MV-4-11 (cell line): ENCODE measurements around the gene VAMP8.
A peak's percentile ranks its signal among the peaks of the same experiment; 100 is the strongest.

Experiments used
- DNase-seq: peaks from one replicate; lab custom pipeline; 2025; lab: John Stamatoyannopoulos, UW

Gene VAMP8

DNA sequence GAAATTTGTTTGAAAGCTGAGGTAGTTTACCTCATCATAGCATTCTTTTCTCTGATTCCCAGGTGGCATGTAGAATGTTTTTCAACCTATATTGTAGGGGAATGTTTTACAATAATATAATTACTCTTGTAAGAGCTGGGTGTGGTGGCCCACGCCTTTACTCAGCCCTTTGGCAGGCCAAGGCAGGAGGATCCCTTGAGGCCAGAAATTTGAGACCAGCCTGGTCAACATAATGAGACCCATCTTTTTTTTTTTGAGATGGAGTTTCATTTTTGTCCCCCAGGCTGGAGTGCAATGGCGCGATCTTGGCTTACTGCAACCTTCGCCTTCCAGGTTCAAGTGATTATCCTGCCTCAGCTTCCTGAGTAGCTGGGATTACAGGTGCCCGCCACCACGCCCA, 42.2 kb downstream of the VAMP8 start:
- no peak for DNase-seq

DNA sequence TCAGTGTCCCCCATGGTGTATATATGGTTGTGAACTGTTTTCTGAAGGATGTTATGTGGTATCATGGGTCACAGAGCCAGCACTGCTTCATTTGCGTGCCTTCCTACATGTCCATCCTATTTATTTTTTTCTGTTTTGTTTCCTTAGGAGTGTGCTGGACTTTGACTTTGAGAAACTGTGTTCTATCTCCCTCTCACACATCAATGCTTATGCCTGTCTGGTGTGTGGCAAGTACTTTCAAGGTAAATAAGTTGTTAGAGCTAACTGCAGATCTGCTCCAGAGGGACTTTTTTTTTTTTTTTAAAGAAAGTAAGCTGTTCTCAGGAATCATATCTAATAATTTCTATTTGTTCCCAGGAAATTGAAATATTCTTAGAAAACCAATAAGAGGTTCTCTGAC, 44.0 kb downstream of the VAMP8 start:
- DNase-seq: no peak

DNA sequence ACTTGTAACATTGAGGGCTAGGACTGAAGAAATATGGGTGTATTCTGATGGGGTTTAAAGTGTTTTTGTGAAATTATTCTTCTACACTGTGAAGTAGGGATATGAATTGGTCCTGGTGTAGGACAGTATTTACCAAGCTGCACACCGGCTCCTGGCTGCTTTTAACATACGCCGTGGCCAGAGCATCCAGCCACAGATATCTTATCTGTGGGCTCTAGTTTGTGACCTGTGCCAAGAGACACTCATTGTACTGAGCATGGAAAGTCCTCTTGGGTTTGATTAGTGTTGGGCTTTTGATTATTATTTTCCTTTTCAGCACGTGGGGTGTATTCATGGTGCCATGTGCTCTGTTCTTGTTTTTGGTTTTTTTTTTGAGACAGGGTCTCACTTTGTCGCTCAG, 46.6 kb downstream of the VAMP8 start:
- no peak for DNase-seq

DNA sequence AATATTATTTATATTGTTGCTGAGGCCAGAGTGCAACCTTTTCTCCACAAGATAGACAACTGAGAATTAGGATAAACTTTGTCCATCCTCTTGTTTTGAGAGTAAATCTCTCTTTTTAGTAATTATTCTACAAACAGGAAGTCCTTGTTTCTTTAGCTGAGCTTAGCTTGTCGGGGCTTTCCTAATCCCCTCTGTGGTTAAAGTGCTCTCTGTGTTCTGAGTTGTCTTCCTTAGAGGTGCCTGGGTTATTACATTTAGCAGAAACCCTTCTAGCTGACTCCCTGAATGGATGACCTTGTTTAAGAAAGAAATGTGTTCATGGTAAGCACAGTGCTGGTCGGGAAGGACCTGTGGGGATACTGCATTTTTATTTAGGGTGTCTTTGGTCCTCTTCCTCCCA, 51.3 kb downstream of the VAMP8 start:
- DNase-seq: peak; percentile 73

DNA sequence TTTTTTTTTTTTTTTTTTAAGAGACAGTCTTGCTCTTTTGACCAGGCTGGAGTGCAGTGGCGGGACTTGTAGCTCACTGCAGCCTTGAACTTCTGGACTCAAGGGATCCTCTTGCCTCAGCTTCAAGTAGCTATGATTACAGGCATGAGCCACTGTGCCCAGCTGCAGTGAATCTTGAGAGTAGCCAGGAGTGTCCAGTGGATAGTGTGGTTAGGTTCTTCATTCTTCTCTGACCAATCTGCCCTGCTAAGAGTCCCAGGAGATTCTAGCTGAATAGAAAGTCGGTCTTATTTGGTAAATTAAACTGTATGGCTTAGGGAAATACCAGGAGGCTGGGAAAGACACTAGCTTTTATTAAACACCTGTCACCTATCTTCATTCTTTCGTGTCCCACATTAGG, 53.9 kb downstream of the VAMP8 start:
- DNase-seq: no peak
